HG03139 (cell line): ENCODE results near the gene ZNF487.

ENCODE experiments used
- ATAC-seq: cut with Tn5 transposase; IDR thresholded peaks from one replicate; pipeline ENCODE4 v1.9.1; 2021; ENCODE audit not compliant: unreplicated experiment

ZNF487 gene

GRCh38 chr10:43482319-43483078, 45.6 kb downstream of the ZNF487 start:
- no peak for ATAC-seq

GRCh38 chr10:43491855-43492254, 54.9 kb downstream of the ZNF487 start:
- ATAC-seq = no peak

- ATAC-seq = no peak
Measured at GRCh38 chr10:43502931-43503330, 66.0 kb downstream of the ZNF487 start.

- ATAC-seq = no peak
Measured at GRCh38 chr10:43524434-43525247, 87.7 kb downstream of the ZNF487 start.
